Activated CD4-positive, alpha-beta T cell treated with anti-CD3 and anti-CD28 coated beads, Interleukin-2, amount 50 U/mL, for 24 hours (primary cell): ENCODE measurements around the gene GJD4.

ENCODE experiments used
- DNase-seq, 2 donors: peaks; one replicate each; pipeline ENCODE4 v3.0.0-alpha.2; 2020; ENCODE audit warnings: low read depth in 1 of 2, low spot score in 1 of 2

Gene GJD4, protein sequence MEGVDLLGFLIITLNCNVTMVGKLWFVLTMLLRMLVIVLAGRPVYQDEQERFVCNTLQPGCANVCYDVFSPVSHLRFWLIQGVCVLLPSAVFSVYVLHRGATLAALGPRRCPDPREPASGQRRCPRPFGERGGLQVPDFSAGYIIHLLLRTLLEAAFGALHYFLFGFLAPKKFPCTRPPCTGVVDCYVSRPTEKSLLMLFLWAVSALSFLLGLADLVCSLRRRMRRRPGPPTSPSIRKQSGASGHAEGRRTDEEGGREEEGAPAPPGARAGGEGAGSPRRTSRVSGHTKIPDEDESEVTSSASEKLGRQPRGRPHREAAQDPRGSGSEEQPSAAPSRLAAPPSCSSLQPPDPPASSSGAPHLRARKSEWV

GRCh38 chr10:35605191-35605590 lies at the start of gene GJD4:
Gene GJD4 (plus strand): TSS chr10:35605341. CDS start chr10:35605568, 227 bp downstream.
- no peak for DNase-seq

DNA sequence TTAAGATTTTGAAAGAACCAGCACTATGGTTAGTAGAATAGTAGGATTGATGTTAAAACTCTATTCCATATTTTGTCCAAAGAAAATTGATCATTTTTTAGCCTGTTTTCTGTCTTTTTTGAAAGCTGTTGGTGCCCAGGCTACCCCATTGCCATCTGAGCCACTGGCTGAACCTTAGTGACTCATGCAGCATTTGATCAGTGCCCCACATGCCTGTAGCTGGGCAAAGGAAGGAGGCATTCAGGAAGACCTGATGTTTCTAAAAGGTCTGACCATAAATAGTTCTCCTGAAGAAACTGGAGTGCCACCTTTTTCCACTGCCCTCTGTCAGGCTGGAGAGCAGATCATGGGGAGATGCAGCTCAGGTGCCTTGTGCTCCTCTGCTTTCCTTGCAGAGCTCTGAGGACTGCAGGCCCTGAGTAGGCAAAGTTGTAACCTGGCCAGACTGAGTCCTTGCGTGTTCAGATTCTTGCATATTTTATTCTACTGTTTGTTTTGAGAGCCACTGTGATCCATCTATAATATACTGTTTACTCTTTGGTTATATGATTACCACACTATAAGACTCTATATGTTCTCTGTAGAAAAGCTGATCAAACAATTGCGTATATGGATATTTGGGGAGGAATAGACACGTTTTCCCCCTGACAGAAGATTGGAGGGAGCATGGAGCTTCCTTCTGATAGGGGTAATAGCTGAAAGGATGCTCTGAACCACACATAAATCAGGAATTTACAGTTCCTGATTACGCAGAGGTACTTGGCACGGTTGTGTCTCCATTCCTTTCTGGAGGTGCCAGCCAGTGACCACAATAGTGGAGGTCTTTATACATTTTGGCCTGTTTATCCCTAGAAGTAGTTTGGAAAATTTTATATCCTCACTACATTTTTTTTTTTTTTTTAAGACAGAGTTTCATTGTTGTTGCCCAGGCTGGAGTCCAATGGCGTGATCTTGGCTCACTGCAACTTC lies 48.9 kb upstream of the GJD4 start:
- no peak for DNase-seq

- DNase-seq: no peak
These were observed 46.9 kb upstream of the GJD4 start for GRCh38 chr10:35558276-35558675.

GRCh38 chr10:35559416-35559815 lies 45.7 kb upstream of the GJD4 start:
- no peak for DNase-seq

DNA sequence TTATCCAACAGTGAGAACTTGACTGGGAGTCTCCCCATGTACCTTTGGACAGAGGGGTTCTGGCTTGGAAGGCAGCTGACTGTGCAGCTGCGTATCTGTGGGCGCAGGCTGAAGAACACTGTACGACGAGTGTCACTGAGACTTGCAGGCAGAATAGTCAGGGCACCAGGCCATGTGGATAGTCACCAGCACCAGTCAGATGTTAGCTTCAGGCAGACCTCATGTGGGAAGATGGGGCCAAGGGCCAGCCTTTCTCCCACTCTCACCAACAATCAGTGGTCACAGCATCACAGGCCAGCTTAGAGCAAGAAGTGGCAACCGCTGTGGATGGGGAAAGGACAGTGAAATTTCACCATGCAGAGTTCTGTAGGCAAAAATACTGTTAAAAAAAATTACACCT lies 43.4 kb upstream of the GJD4 start:
- no peak for DNase-seq

DNA sequence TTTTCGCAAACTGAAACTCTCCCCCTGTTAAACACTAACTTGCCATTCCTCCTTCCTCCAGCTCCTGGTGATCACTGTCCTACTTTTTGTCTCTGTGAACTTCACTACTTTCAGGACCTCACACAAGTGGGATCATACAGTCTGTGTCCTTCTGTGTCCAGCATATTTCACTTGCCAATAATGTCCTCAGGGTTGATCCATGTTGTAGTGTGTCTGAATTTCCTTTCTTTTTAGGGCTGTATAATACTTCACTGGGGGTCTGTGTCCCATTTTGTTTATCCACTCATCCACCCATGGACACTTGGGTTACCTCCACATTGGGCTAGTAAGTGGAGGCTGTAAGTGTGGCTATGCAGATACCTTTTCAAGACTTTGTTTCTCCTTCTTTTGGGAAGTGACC lies 42.7 kb upstream of the GJD4 start:
- DNase-seq: no peak

- peak in 1 of 2 donors; percentile 22 for DNase-seq
These were observed 41.8 kb upstream of the GJD4 start for GRCh38 chr10:35563261-35563891.

DNA sequence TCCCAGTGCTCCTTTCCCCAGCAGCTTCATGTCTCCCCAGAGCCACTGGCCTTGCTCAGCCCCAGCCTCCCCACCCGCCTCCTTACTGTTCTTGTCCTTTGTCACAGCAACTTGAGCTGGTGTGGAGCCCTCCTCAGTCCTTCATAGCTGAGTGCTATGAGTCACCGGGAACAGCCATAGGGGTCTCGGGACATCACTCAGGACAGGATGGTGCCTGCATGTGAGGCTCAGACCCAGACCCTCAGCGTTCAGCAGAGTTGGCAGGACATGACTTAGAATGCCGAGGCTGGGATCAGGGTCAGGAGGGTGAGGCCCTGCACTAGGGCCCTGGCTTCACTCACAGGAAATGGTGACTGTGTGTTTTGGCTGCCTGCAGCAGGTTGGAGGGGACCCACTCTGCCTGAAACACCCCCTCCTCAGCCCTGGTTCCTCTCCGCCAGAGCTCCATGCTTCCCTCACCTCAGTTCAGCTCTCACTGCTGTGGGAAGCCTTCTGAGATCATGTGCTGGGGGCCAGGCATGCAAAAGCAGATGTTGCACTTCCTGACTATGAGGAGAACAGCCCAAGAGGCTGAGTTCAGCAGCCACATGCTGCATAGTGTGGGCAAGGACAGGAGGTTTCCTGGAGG lies 40.7 kb upstream of the GJD4 start:
- DNase-seq: no peak

DNA sequence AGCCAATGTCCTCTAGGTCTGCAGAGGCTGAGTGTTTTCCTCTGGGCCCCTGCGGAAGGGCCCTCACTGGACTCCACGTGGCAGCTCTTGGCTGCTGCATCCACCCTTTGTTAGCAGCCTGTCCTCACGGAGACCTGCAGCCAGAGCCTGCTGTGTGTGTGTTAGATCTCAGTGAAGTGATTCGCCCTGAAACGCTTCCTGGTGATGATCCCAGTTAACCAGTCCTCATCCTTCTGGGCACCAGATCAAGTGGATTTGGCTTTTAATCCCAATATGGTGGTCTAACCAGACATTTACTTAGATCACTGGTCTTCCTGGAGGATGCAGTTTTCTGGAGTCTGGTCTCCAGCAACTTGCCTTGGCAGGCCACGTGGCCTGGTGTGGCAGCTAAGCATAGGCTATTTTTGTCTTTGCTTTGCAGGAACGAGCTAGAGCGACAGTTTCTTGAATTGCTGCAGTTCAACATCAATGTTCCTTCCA lies 39.5 kb upstream of the GJD4 start:
- DNase-seq: no peak

- DNase-seq: no peak
These were observed 37.2 kb upstream of the GJD4 start for GRCh38 chr10:35567951-35568350.

DNA sequence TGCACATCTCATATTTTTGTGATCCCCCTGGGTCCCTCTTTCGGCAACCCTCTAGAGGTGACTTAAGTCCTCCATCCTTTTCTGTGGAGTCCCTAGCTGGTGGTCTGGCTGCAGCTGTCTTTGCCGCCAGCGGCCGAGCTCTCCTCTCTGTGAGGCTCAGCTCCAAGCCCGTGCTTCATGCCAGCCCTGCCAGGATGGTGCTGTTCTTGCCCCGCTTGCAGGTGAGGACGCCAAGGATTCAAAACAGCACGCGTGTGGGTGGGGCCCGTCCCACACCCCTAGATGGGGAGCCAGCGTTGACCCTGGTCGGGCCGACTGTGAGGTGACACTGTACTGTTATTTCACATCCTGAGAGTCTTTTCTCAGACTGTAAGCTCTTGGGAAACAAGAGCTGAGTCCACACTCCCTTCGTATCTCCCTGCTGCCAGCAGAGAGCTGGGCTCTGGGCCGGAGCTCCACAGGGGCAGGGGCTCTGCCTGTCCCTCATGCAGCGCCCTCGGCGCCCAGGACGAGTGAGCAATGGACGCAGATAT lies 36.6 kb upstream of the GJD4 start:
- DNase-seq: no peak

- no peak for DNase-seq
These were observed 35.9 kb upstream of the GJD4 start for GRCh38 chr10:35569111-35569707.

GRCh38 chr10:35569836-35570235 lies 35.3 kb upstream of the GJD4 start:
- DNase-seq: no peak

GRCh38 chr10:35570397-35570796 lies 34.7 kb upstream of the GJD4 start:
- no peak for DNase-seq

- DNase-seq: no peak
These were observed 32.6 kb upstream of the GJD4 start for GRCh38 chr10:35572583-35572982.

GRCh38 chr10:35573796-35574195 lies 31.3 kb upstream of the GJD4 start:
- no peak for DNase-seq

DNA sequence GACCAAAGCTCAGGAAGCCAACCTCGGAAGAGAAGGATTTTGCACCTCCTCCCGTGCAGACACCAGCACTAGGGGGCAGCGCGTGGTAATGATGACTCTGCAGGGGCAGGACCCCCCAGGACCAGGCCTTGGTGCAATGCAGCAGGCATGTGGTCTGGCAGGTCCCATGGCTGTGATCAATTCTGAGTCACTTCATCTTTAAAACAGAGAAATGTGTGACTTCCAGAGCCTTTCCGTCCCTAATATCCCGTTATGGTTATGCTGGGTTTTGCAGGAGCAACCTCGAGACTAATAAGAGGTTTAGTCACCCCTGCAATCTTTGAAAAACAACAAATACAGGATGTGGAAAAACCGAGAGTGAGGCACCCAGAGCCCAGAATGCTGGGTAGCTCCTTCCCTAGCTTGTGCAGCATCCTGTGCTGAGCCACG lies 30.2 kb upstream of the GJD4 start:
- DNase-seq: no peak

DNA sequence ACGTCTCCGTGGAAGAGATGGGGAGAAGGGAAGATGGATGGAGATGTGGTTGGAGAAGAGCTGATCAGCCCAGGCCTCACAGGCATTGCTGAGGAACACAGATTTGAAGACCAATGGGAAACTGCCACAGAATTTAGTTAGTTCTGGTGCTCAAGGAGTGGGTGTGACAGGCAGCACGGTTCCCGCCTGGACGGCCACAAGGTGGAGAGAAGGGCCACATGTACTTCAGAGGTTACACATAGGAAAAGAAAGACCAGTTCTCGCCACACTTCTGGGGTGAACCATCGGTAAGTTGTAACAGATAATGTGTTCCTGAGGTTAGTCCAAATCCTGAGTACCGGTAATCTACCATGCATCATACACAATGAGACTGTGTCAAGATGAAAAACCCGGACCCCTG lies 29.5 kb upstream of the GJD4 start:
- DNase-seq: no peak

DNA sequence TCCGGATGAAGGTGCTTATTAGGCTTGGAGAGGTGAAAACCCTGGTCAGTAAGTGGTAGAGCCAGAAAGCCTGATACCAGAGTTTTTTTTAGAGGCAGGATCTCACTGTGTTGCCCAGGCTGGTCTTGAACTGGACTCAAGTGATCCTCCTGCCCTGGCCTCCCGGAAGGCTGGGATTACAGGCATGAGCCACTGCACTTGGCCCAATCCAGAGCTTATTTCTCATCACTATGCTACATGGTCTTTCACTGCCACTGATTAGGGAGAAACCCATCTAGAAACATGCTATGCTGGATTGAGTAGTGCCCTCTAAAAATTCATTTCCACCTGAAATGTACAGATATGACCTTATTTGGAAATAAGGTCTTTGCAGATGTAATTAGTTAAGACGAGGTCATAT lies 28.4 kb upstream of the GJD4 start:
- no peak for DNase-seq

DNA sequence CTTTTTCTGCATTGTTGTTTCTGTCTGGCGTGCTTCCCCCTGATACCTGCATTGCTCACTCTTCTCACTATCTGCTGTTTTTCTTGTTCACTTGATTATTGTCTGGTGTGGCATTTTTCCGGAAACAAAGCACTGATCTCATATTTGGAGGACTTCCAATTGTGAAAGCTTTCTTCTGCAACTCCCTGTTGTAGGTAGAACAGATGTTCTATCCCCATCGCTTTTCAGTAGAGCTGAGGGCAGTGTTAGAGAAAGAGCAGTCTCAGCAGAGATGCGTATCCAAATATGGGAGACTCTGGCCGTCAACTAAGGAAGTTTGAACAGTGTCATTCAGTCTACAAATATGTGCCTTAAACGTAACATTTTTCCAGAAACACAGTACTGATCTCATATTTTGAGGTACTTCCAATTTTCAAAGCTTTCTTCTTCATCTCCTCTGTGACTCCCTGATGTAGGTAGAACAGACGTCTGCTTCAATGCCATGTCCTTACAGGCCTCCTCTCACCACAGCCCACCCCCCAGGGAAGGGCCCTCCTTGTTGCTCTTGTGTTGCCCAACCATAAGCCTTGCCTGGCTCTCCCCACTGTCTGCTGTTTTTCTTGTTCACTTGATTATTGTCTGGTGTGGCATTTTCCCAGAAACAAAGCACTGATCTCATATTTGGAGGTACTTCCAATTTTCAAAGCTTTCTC lies 27.1 kb upstream of the GJD4 start:
- no peak for DNase-seq
